ENCODE data around the gene MYDGF. TPM values are rescaled to one million over a fixed set of nuclear protein-coding genes. Genes with fewer than 3 reads are reported as not detected.
A peak's percentile ranks its signal among the peaks of the same experiment; 100 is the strongest.

The MYDGF gene
- total RNA-seq, 1 experiment from 2014 or later, result 128 TPM

DNA sequence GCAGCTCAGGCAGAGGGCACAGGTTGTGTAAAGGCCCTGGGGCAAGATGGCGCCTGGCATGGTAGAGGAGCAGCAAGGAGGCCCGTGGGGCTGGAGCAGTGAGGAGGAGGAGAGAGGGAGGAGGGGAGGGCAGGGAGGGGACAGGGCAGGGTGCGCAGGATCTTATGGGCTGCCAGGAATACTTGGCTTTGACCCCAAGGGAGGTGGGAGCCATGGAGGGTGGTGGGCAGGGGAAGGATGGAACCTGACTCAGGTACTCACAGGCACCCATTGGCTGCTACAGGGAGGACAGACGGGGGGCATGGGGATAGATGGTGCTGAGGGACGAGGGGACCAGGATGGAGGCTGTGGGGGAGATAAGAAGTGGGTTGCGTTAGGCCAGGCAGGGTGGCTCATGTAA lies 27.5 kb downstream of the MYDGF start:
- CTCF ChIA-PET, result no interaction called here
- no TSS peak for BruUV-seq (replicated peaks)

DNA sequence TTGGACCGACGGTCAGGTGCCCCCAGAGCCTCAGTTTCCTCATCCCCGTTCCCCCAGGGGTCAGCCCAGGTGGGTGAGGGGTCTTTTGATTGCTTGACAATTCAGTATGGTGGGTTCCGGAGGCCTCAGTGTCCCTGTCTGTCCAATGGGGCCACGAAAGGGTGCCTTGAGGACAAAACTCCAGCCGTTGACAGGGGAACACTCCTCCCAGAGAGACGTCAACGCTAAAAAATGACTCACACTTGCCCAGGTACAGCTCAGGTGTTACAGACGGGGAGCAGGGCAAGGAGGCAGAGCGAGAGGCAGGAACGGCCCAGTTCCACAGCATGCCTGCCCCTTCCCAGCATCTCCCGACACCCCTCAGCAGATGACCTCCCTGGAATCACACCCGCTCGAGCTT lies 29.0 kb downstream of the MYDGF start:
- DNase-seq (ENCODE audit: low spot score), result no peak
- Histone ChIP-seq H3K4me3 (ENCODE audit: low read depth, low read length, poor library complexity, severe bottlenecking) (peak overlapping the region; percentile 89), H3K36me3 (ENCODE audit: insufficient read depth, low read length, poor library complexity, severe bottlenecking) (no peaks in the 10 kb centered on the region), H3K27me3 (replicated peaks; ENCODE audit: insufficient read depth, low read depth, low read length, poor library complexity) (no peaks in the 10 kb centered on the region), H3K9me3 (ENCODE audit: low read depth, low read length, poor library complexity, severe bottlenecking) (no peaks in the 10 kb centered on the region), H3K27ac (ENCODE audit: low read depth, low read length, poor library complexity, severe bottlenecking) (peak overlapping the region; percentile 80), H3K4me1 (ENCODE audit: insufficient read depth, low read length, poor library complexity, severe bottlenecking) (peaks cover 16% of the 10 kb centered on the region)
- no TSS peak for BruUV-seq (replicated peaks)
- intact Hi-C loops (cut with micrococcal nuclease; ENCODE audit: unreplicated experiment), result no loop called here
- ChIA-PET CTCF (no interaction called here), POLR2A (ENCODE audit: low non-redundant PET) (no interaction called here)
- no peak for TF ChIP-seq EZH2 (IDR thresholded peaks at IDR 0.05; ENCODE audit: borderline replicate concordance, low read depth, low read length, poor library complexity, severe bottlenecking)
- TF ChIP-seq, protein P1, sequence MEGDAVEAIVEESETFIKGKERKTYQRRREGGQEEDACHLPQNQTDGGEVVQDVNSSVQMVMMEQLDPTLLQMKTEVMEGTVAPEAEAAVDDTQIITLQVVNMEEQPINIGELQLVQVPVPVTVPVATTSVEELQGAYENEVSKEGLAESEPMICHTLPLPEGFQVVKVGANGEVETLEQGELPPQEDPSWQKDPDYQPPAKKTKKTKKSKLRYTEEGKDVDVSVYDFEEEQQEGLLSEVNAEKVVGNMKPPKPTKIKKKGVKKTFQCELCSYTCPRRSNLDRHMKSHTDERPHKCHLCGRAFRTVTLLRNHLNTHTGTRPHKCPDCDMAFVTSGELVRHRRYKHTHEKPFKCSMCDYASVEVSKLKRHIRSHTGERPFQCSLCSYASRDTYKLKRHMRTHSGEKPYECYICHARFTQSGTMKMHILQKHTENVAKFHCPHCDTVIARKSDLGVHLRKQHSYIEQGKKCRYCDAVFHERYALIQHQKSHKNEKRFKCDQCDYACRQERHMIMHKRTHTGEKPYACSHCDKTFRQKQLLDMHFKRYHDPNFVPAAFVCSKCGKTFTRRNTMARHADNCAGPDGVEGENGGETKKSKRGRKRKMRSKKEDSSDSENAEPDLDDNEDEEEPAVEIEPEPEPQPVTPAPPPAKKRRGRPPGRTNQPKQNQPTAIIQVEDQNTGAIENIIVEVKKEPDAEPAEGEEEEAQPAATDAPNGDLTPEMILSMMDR (conservative IDR thresholded peaks at IDR 0.05; ENCODE audit: low read depth, low read length), result no peak

More for the DNA sequence above, 27.5 kb downstream of the MYDGF start:
- Histone ChIP-seq H3K4me1 (ENCODE audit: insufficient read depth, low read length, poor library complexity, severe bottlenecking) (peaks cover 16% of the 10 kb centered on the region), H3K36me3 (ENCODE audit: insufficient read depth, low read length, poor library complexity, severe bottlenecking) (no peaks in the 10 kb centered on the region), H3K4me3 (ENCODE audit: low read depth, low read length, poor library complexity, severe bottlenecking) (no peak overlapping the region), H3K27ac (ENCODE audit: low read depth, low read length, poor library complexity, severe bottlenecking) (no peak overlapping the region), H3K9me3 (ENCODE audit: low read depth, low read length, poor library complexity, severe bottlenecking) (no peaks in the 10 kb centered on the region), H3K27me3 (replicated peaks; ENCODE audit: insufficient read depth, low read depth, low read length, poor library complexity) (no peaks in the 10 kb centered on the region)
- intact Hi-C loops (cut with micrococcal nuclease; ENCODE audit: unreplicated experiment), result no loop called here
- POLR2A ChIA-PET (ENCODE audit: low non-redundant PET), result no interaction called here
- TF ChIP-seq EZH2 (IDR thresholded peaks at IDR 0.05; ENCODE audit: borderline replicate concordance, low read depth, low read length, poor library complexity, severe bottlenecking), result no peak
- TF ChIP-seq, protein P1 (conservative IDR thresholded peaks at IDR 0.05; ENCODE audit: low read depth, low read length), result no peak
- DNase-seq (ENCODE audit: low spot score), result no peak

DNA sequence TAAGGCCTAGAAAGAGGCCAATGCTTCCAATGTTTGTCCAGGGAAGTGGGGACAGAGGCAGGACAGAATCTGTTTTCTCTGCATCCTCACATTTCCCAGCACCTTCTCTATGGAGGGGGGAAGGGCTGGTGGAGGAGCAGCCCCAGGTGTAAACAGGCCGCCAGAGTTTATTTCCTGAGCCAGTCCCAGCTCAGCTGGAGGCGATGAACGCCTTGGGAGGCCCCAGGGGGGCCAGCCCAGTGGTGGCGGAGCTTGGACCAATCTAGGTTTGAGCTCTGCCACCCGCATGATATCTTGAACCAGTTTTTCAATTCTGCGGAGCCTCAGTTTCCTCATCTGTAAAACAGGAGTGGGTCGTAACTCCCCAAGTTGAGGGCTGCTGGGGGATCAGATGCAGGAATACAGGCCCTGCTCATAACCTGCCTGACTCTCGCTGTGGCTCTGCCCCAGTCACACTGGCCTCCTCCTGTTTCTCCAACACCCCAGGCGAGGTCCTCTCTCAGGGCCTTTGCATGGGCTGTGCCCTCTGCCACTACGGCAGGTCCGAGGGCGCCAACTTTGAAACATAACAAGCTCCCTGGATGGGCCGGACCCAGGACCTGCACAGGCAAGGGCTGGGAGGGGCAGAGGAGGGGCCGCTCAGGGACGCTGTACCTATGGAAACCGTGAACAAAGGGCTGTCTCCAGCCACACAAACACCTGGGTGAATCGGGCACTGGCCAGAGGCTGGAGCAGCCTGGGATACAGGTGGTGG lies 29.7 kb downstream of the MYDGF start:
- ChIA-PET POLR2A (ENCODE audit: low non-redundant PET) (interaction anchor here (0.6 kb wide), 1 partner anchor 132 kb away, joined by 13 read pairs; no protein-coding TSS in a partner anchor), CTCF (no interaction called here)
- no TSS peak for BruUV-seq (replicated peaks)
- Histone ChIP-seq H3K27me3 (replicated peaks; ENCODE audit: insufficient read depth, low read depth, low read length, poor library complexity) (no peaks in the 10 kb centered on the region), H3K27ac (ENCODE audit: low read depth, low read length, poor library complexity, severe bottlenecking) (peak overlapping the region; percentile 80), H3K4me3 (ENCODE audit: low read depth, low read length, poor library complexity, severe bottlenecking) (peak overlapping the region; percentile 89), H3K9me3 (ENCODE audit: low read depth, low read length, poor library complexity, severe bottlenecking) (no peaks in the 10 kb centered on the region), H3K36me3 (ENCODE audit: insufficient read depth, low read length, poor library complexity, severe bottlenecking) (no peaks in the 10 kb centered on the region), H3K4me1 (ENCODE audit: insufficient read depth, low read length, poor library complexity, severe bottlenecking) (peaks cover 21% of the 10 kb centered on the region)
- TF ChIP-seq, protein P1 (conservative IDR thresholded peaks at IDR 0.05; ENCODE audit: low read depth, low read length), result no peak
- TF ChIP-seq EZH2 (IDR thresholded peaks at IDR 0.05; ENCODE audit: borderline replicate concordance, low read depth, low read length, poor library complexity, severe bottlenecking), result no peak
- no peak for DNase-seq (ENCODE audit: low spot score)
- intact Hi-C loops (cut with micrococcal nuclease; ENCODE audit: unreplicated experiment), result no loop called here
